ENCODE results near the gene SYS1.

GRCh38 chr20:45405571-45406259 lies 42.8 kb downstream of the SYS1 start:
- TF ChIP-seq CTCF (IDR thresholded peaks at IDR 0.05; ENCODE audit: low read length) = no peak
- no peak for TF ChIP-seq EZH2 (IDR thresholded peaks at IDR 0.05; ENCODE audit: borderline replicate concordance, low read length)

Data from OCI-LY1 (cell line).